Stimulated activated CD4-positive, alpha-beta T cell treated with anti-CD3 and anti-CD28 coated beads, TNF-alpha, amount 100 ng/mL, for 1 hour (primary cell): Measurements from ENCODE around the gene CSF3.

Source experiments
- DNase-seq, 3 donors: peaks; one replicate each; pipeline ENCODE4 v3.0.0-alpha.2; 2020; ENCODE audit warnings: low read depth in 3 of 3, low spot score in 1 of 3

CSF3 gene

GRCh38 chr17:40060887-40061608, 45.8 kb downstream of the CSF3 start:
- DNase-seq = no peak

- no peak for DNase-seq
These were observed 46.4 kb downstream of the CSF3 start for GRCh38 chr17:40061609-40062038.

DNA sequence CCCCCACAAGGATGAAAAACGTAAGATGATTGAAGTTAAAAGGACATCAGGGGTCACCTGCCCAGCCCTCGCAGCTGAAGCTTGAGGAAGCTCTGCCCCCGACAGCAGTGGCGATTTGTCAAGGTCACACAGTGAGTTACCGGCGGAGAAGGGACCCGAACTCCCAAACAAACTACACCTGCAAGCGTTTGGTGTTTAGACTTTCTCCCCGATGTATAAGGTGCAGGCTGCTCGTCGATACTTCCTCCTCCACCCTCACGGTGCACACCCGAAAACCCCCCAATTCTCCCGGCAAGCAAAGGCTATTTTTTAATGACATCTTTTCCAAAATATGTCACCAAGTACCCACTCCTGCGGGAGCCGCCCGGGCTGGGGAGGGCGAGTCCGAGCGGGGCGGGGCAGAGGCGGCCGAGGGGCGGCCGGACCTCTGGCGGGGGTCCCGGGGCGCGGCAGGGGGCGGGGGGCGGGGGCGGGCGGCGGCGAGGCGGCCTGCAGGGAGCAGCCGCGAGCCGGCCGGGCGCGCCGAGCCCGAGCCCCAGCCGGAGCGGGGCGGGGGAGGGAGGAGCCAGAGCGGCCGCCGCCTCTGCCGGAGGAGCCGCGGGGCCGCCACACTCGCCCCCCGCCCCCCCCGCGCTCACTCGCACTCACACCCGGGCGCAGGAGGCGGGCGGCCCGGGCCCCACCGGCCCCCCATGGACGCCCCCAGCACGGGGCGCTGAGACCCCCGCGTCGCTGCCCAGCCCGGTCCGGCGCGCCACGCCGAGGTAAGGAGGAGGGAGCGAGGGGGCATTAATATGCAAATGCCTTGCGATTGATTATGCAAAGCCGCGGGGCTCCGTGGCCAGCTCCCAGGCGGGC, 47.3 kb downstream of the CSF3 start, which contains the start of gene THRA:
Gene THRA (plus strand): TSS at position 637 of the 858 bp plus-strand sequence. CDS start 11,524 bp downstream, outside the sequence.
- peak in 2 of 3 donors; percentile 49 to 57 for DNase-seq

DNA sequence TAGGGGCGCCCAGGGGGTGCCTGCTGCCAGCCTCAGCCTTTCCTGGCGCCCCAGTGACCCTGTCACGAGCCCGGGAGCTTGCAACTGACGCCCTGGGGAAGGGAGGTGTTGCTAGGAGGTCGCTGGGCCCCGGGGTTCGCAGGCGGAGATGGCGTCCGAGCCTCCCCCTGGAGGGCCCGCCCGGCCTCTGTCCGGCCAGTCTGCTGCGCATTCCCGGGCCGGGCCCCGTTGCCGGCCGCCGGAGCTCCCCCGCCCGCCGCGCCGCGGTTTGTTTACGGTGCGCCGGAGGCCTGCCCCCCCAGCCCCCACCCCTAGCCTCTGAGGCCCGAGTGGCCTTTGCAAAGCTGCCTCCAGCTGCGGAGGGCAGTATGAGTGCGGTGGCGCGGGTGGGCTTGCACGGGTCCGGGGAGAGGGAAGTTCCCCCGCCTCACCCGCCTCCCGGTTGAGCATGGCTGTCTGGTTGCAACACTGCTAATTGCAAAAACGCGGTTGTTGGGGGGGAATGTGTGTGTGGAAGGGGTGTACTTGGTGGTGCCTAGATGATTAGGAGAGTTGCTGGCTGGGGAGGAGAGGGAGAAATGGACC, 48.0 kb downstream of the CSF3 start:
- DNase-seq = no peak

- DNase-seq = no peak
These were observed 48.8 kb downstream of the CSF3 start for GRCh38 chr17:40063901-40064531.

DNA sequence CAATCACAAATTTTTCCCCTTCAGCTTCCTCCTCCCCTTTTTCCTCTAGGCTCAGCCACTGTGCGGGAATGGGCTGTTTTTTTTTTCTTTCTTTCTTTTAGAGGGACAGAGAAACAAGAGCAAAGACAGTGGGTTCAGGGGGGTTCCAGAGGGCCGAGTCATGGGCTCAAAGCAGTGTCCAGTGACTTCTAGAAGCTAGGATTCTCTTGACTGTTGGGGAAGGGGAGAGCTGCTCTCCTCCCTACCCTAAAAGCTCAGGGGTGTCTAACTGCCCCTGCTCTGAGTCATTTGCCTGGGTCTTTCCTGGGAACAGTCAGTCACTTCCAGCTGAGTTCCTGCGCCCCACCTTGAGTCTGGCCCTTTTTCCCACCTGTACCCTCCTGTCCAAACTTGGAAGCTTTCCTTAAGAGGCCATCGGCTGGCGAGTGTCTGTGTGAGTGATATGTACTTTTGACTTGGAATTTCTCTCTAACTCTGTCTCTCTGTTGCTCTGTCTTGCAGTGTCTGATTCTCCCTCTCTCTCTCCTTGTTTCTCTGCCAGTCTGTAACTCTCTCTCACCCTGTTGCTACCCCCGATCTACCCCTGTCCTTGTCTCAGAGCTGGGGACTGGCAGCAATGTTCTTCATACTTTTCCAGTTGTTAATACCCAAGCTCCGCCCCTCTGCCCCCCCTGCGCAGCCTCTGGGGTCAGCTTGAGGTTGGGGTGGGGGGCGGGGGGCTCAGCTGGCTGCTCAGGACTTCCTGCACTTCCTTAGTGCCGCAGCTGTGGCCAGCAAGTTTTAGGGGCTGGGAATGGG, 49.9 kb downstream of the CSF3 start:
- DNase-seq = no peak

- DNase-seq = no peak
These were observed 50.7 kb downstream of the CSF3 start for GRCh38 chr17:40065769-40066510.
